ENCODE measurements around the gene LDB2.

Gene LDB2

GRCh38 chr4:16754104-16754503 lies 144.3 kb downstream of the LDB2 start:
- no peak for DNase-seq (ENCODE audit: low read depth, low spot score)
- peaks cover 25% of the 10 kb centered on the region for H3K36me3 ChIP-seq (ENCODE audit: insufficient read depth, insufficient read length, low read length)
- H3K27me3 ChIP-seq (ENCODE audit: insufficient read depth, insufficient read length), result no peaks in the 10 kb centered on the region
- H3K9me3 ChIP-seq (ENCODE audit: insufficient read depth, low read length), result no peaks in the 10 kb centered on the region
- H3K4me3 ChIP-seq (ENCODE audit: insufficient read length, low read depth), result no peak overlapping the region
- H3K9ac ChIP-seq (ENCODE audit: insufficient read length, low read depth), result no peak overlapping the region
- H3K4me1 ChIP-seq (ENCODE audit: insufficient read depth, insufficient read length), result no peaks in the 10 kb centered on the region
- TF ChIP-seq YY1 (IDR thresholded peaks at IDR 0.05; ENCODE audit: insufficient read depth, insufficient read length) (no peak), ZNF274 (IDR thresholded peaks at IDR 0.05; ENCODE audit: low read depth, low read length) (no peak), SUZ12 (IDR thresholded peaks at IDR 0.05; ENCODE audit: extremely low read depth, insufficient read depth, insufficient read length) (no peak)

- Histone ChIP-seq H3K36me3 (ENCODE audit: insufficient read depth, insufficient read length, low read length) (peaks cover 25% of the 10 kb centered on the region), H3K27me3 (ENCODE audit: insufficient read depth, insufficient read length) (no peaks in the 10 kb centered on the region), H3K4me3 (ENCODE audit: insufficient read length, low read depth) (no peak overlapping the region), H3K4me1 (ENCODE audit: insufficient read depth, insufficient read length) (no peaks in the 10 kb centered on the region), H3K9ac (ENCODE audit: insufficient read length, low read depth) (no peak overlapping the region), H3K9me3 (ENCODE audit: insufficient read depth, low read length) (no peaks in the 10 kb centered on the region)
- DNase-seq (ENCODE audit: low read depth, low spot score), result no peak
- TF ChIP-seq SUZ12 (IDR thresholded peaks at IDR 0.05; ENCODE audit: extremely low read depth, insufficient read depth, insufficient read length) (no peak), YY1 (IDR thresholded peaks at IDR 0.05; ENCODE audit: insufficient read depth, insufficient read length) (no peak), ZNF274 (IDR thresholded peaks at IDR 0.05; ENCODE audit: low read depth, low read length) (no peak)
These were observed 146.3 kb downstream of the LDB2 start for GRCh38 chr4:16752150-16752549.

DNA sequence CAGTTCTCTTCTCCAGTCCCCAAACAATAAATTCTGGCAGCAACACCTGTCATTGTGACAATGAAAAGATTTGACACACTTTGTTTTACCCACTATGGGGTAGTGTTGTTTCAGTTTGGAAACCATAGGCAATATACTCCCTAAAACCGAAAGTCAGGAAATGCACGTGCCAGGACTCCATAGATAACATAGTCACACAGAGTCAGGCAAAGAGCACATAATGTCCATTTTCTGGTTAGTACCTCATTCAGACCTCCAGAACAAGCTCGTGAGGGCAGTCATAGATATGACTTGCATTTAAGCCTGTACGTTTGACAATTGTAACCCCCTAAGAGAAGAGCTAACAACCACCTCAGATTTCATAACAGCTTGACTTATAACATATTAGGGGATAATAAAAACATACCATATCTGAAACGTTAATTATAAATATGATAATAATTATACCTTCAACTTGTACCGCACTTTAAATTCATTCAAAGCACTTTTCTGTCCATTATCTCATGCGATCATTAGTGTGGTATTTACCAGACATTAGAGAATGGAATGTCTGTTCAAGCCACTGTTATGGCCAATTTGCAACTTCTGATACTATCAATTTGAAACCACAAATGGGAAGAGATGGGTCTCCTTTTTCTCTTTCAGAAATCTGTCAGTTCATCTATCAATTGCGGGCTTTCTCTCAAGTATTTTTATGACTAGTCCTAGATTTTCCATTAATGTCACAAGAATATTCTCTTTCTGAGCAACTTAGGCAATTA lies 147.4 kb downstream of the LDB2 start:
- Histone ChIP-seq H3K9ac (ENCODE audit: insufficient read length, low read depth) (no peak overlapping the region), H3K36me3 (ENCODE audit: insufficient read depth, insufficient read length, low read length) (peaks cover 21% of the 10 kb centered on the region), H3K4me1 (ENCODE audit: insufficient read depth, insufficient read length) (no peaks in the 10 kb centered on the region), H3K4me3 (ENCODE audit: insufficient read length, low read depth) (no peak overlapping the region), H3K9me3 (ENCODE audit: insufficient read depth, low read length) (no peaks in the 10 kb centered on the region), H3K27me3 (ENCODE audit: insufficient read depth, insufficient read length) (no peaks in the 10 kb centered on the region)
- DNase-seq (ENCODE audit: low read depth, low spot score), result no peak
- TF ChIP-seq SUZ12 (IDR thresholded peaks at IDR 0.05; ENCODE audit: extremely low read depth, insufficient read depth, insufficient read length) (no peak), YY1 (IDR thresholded peaks at IDR 0.05; ENCODE audit: insufficient read depth, insufficient read length) (no peak), ZNF274 (IDR thresholded peaks at IDR 0.05; ENCODE audit: low read depth, low read length) (no peak)

DNA sequence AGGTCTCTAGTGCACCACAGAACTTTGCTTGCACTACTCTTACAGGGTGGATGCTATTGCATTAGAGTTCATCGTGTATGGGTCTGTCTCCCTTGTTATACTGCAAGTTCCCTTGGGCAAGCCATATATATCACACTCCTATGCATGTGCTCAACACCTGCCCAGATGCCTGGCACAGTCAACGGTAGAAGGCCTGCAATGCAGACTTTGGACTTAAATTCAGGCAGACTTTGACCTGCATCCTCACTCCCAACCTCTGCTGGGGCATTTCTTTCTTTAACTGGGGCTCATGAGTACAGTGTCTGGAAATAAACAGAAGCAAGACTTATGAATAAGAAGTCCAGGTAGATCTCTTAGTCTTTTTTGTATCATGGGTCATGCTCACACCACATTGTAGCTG lies 148.2 kb downstream of the LDB2 start:
- TF ChIP-seq ZNF274 (IDR thresholded peaks at IDR 0.05; ENCODE audit: low read depth, low read length) (no peak), YY1 (IDR thresholded peaks at IDR 0.05; ENCODE audit: insufficient read depth, insufficient read length) (no peak), SUZ12 (IDR thresholded peaks at IDR 0.05; ENCODE audit: extremely low read depth, insufficient read depth, insufficient read length) (no peak)
- Histone ChIP-seq H3K9ac (ENCODE audit: insufficient read length, low read depth) (no peak overlapping the region), H3K4me3 (ENCODE audit: insufficient read length, low read depth) (no peak overlapping the region), H3K36me3 (ENCODE audit: insufficient read depth, insufficient read length, low read length) (peaks cover 17% of the 10 kb centered on the region), H3K4me1 (ENCODE audit: insufficient read depth, insufficient read length) (no peaks in the 10 kb centered on the region), H3K27me3 (ENCODE audit: insufficient read depth, insufficient read length) (no peaks in the 10 kb centered on the region), H3K9me3 (ENCODE audit: insufficient read depth, low read length) (no peaks in the 10 kb centered on the region)
- no peak for DNase-seq (ENCODE audit: low read depth, low spot score)

- H3K27me3 ChIP-seq (ENCODE audit: insufficient read depth, insufficient read length), result no peaks in the 10 kb centered on the region
- H3K4me1 ChIP-seq (ENCODE audit: insufficient read depth, insufficient read length), result no peaks in the 10 kb centered on the region
- peaks cover 5% of the 10 kb centered on the region for H3K36me3 ChIP-seq (ENCODE audit: insufficient read depth, insufficient read length, low read length)
- no peak overlapping the region for H3K4me3 ChIP-seq (ENCODE audit: insufficient read length, low read depth)
- TF ChIP-seq ZNF274 (IDR thresholded peaks at IDR 0.05; ENCODE audit: low read depth, low read length) (no peak), SUZ12 (IDR thresholded peaks at IDR 0.05; ENCODE audit: extremely low read depth, insufficient read depth, insufficient read length) (no peak), YY1 (IDR thresholded peaks at IDR 0.05; ENCODE audit: insufficient read depth, insufficient read length) (no peak)
- H3K9me3 ChIP-seq (ENCODE audit: insufficient read depth, low read length), result no peaks in the 10 kb centered on the region
- no peak overlapping the region for H3K9ac ChIP-seq (ENCODE audit: insufficient read length, low read depth)
- DNase-seq (ENCODE audit: low read depth, low spot score), result no peak
These were observed 152.6 kb downstream of the LDB2 start for GRCh38 chr4:16745887-16746286.

DNA sequence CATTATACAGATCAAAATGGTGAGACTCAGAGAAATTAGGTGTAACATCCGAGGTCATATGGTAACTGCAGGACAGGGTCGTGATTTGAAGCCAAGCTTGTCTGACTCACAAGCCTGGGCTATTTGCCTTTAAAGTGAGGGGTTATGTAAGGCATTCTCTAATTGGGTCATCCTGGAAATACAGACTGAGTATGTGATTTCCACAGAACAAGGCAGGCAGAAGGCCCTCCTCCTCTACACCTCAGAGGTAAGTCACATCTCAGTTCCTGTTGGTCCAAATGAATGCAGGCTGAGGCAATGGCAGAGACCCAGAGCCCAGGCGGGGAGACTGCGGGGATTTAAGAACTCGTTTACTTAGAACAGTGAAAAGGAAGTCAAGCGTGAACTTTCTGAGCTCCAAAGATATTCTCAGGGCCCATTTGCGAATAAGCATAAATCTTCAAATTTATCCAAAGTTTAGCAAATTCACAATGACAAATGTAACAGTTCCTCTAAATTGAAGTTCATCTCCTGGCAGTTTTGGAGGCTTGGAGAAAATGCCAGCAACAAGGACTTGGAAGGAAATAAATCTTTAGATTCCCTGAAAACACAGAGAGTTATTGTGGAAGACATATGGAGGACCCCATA lies 153.3 kb downstream of the LDB2 start:
- Histone ChIP-seq H3K4me1 (ENCODE audit: insufficient read depth, insufficient read length) (no peaks in the 10 kb centered on the region), H3K9me3 (ENCODE audit: insufficient read depth, low read length) (no peaks in the 10 kb centered on the region), H3K27me3 (ENCODE audit: insufficient read depth, insufficient read length) (no peaks in the 10 kb centered on the region), H3K4me3 (ENCODE audit: insufficient read length, low read depth) (no peak overlapping the region), H3K9ac (ENCODE audit: insufficient read length, low read depth) (no peak overlapping the region), H3K36me3 (ENCODE audit: insufficient read depth, insufficient read length, low read length) (peaks cover 1% of the 10 kb centered on the region)
- TF ChIP-seq YY1 (IDR thresholded peaks at IDR 0.05; ENCODE audit: insufficient read depth, insufficient read length) (no peak), SUZ12 (IDR thresholded peaks at IDR 0.05; ENCODE audit: extremely low read depth, insufficient read depth, insufficient read length) (no peak), ZNF274 (IDR thresholded peaks at IDR 0.05; ENCODE audit: low read depth, low read length) (no peak)
- DNase-seq (ENCODE audit: low read depth, low spot score), result no peak

GRCh38 chr4:16741287-16741686 lies 157.2 kb downstream of the LDB2 start:
- Histone ChIP-seq H3K9ac (ENCODE audit: insufficient read length, low read depth) (no peak overlapping the region), H3K4me3 (ENCODE audit: insufficient read length, low read depth) (no peak overlapping the region), H3K4me1 (ENCODE audit: insufficient read depth, insufficient read length) (no peaks in the 10 kb centered on the region), H3K36me3 (ENCODE audit: insufficient read depth, insufficient read length, low read length) (no peaks in the 10 kb centered on the region), H3K27me3 (ENCODE audit: insufficient read depth, insufficient read length) (no peaks in the 10 kb centered on the region), H3K9me3 (ENCODE audit: insufficient read depth, low read length) (no peaks in the 10 kb centered on the region)
- DNase-seq (ENCODE audit: low read depth, low spot score), result no peak
- TF ChIP-seq ZNF274 (IDR thresholded peaks at IDR 0.05; ENCODE audit: low read depth, low read length), result no peak
- TF ChIP-seq SUZ12 (IDR thresholded peaks at IDR 0.05; ENCODE audit: extremely low read depth, insufficient read depth, insufficient read length), result no peak
- no peak for TF ChIP-seq YY1 (IDR thresholded peaks at IDR 0.05; ENCODE audit: insufficient read depth, insufficient read length)

All from NT2/D1 (cell line).